Activated CD8-positive, alpha-beta memory T cell treated with anti-CD3 and anti-CD28 coated beads, Interleukin-2, amount 50 U/mL, for 1 hour (primary cell): ENCODE measurements around the gene HNF1B.
"Not testable (repeated sequence)": the region's sequence is repeated elsewhere in the genome, so short reads cannot be mapped to it uniquely, and the experiment has no call there.

Source experiments
- DNase-seq: peaks from one replicate; pipeline ENCODE4 v3.0.0-alpha.2; 2020; ENCODE audit errors: extremely low read depth

Gene HNF1B

DNA sequence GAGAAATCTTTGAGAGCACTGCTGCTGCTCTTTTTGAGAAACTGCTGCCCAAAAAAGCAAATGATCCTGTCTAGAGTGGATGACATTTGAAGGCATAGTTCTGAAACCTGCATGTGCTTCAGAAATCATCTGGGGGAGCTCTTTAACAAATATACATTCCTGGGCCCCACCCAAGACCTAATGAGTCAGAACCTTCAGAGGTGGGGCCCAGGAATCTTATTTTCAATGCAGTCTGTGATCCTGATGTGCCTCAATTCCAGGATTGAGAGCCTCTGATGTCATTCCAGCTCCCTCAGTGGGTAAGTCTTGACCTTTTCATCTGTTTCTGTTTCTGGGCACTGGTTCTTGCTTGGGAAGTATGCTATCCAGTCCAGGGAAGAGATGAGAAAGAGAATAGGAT, 42.3 kb downstream of the HNF1B start:
- DNase-seq, result no peak

DNA sequence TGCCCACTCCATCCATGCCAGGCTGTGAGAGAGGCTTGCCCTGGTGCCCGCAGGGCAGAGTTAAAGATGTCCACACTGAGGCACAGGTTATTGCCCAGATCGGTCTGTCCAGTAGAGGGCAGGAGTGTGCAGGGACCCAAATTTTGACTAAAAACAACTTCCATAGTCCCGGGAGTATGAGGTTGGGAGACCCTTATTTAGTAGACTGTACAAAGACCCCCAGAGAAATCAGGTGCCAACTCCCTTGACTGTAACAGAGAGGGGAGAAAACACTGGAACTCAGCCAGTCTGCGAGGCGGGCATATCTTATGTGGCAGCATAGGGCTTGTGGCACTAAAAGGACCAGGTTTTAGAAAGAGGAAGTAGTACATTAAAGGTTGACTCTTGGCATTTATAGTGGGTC, 43.4 kb downstream of the HNF1B start:
- DNase-seq, result no peak

DNA sequence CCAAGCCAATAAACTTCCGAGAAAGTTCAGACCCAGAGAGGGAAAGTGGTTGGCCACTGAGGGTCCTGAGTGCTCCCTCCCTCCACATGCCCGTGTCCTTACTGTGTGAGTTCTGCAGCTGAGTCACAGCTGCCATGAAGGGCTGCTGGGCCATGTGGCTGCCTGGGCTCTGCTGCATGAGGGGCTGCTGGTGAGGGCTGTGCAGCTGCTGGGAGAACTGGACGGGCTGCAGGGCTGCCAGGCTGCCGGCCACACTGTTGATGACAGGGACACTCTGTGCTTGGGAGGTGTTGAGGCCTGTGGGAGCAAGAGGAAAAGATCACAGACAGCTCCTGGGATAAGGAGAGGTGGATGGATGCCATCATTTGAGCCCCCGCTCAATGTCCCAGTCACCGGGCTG, 44.0 kb downstream of the HNF1B start:
- DNase-seq, result no peak

DNA sequence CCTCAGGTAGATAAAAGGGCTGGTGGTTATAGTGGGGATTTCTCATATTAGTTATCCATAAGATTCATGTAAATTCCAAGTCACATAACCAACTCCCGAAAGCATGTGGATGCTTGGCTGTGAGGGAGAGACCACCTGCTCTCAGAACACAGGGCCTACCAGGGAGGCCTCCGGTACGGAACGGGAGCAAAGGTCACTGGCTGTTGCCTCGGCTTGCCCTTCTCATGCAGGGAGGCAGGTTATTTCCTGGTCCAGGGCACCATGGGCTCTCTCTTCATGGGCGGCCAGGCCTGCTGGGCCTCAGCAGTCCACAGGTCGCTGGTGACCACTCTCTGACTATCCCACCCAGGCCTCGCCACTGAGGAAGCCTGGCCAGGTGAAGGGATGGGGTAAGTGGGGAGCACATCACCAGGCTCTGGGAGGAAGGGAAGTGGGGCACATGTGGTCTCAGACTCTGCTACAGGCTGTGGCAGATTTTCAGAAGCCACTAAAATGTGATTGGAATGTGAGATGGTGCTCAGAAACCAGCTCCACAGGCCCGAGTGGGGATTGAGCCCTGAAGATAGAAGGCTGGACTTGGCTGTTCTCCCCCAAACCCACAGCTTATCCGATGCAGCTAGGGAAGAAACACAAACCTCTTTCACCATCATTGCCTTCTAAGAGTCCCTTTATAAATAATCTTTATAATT, 45.4 kb downstream of the HNF1B start:
- DNase-seq, result no peak

DNA sequence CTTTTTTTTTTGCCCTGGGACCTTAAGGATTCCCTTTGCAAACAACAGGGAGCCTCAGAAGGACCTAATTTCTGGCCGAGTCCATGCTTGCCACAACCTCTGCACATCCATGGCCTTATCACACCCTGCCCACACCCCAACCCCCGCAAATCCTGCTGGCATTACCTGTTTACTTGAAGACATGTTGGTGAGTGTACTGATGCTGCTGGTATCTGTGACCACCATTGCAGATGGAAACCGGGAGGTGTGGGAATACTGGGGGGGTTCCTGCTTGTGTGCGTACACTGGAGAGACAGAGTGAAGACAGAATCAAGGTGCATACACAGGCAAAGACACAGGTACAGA, 46.0 kb downstream of the HNF1B start:
- no peak for DNase-seq

DNA sequence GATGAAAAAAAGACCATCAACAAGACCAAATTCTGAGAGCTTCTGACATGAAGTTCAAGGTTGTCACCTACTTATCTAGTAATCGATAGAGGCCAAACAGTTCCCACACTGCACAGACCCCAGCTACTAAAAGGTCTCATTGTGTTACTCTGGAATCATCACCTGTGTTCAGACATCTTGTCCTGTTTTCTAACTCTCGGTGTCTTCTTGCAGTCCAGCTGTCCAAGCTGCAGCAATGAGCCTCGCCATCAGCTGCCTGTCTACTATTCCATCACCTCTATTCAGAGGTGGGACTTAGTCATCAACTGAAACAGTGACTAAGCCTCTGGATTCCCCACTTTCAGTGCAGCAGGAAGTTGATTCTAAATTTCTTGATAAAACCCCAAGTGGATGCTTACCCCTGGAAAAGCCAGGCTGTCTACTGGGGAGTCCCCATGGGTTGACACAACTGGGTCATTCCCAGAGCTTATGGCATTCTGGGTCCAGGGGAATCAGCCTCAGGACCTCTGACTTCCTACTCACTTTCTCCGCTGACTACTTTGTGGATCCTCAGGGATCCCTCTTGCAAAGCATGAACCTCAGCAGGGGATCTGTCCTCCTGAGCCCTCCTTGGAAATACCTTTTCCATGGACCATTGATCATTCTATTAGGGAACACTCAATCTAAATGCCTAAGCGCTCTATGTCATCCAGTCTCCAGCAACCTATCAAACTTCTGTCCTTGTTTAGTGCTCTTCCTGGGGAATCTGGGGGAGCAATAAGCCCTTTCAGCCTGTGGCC, 46.5 kb downstream of the HNF1B start:
- no peak for DNase-seq

DNA sequence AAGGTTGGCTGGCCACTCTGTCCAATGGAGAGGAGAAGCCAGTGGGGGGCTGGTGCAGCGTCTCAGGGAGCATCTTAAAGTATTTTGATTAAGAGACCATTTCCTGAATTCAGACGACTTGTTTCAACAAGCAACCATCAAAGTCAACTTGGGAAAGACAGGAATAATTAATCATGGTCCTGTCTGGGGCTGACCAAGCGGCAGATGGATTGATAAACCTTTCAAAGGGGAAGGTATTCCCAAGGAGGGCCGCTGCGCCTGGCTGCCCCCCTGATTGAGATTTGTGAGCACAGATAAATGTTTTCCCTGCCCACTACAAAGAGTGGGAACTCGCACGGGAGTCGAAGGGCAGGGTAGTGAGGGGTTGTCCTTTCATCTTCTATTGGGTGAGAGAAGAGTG, 47.5 kb downstream of the HNF1B start:
- DNase-seq, result no peak

DNA sequence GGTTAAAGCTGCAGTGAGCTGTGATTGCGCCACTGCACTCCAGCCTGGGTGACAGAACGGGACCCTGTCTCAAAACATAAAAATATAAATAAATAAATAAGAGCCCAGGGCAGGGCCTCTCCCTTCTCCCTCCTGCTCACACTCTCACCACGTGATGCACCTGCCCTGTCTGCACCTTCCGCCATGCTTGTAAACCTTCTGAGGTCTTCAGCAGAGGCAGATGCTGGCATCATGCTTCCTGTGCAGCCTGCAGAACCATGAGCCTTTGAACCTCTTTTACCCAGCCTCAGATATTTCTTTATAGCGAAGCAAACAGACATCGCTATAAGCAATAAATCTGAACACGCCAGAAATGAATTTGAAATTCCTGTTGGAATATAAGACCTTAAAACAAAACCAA, 48.5 kb downstream of the HNF1B start:
- DNase-seq, result no peak

DNA sequence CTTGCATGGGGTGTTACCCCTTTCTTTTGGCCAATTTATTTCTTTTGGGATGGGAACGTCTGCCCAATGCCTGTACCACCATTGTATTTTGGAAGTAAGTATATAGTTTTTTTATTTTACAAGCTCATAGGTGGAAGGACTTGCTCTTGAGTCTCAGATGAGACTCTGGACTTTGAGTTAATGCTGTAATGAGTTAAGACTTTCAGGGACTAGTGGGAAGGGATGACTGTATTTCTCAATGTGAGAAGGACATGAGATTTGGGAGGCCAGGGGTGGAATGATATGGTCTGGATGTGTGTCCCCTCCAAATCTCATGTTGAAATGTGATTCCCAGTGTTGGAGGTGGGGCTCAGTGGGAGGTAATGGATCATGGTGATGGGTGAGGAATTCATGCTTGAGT, 49.1 kb downstream of the HNF1B start:
- no peak for DNase-seq

DNA sequence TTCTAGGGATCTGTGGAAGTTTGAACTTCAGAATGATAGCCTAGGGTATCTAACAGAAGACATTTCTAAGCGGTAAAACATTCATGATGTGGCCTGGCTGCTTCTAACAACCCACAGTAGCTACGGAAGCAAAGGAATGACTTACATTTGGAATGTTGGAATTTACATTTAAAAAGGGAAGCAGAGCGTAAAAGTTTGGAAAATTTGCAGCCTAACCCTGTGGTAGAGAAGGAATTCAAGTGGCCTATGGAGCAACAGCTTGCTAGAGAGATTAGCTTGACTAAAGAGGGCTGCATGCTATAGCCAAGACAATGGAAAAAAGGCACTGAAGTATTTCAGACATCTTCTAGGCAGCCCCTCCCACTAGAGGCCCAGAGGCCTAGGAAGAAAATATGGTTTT, 50.1 kb downstream of the HNF1B start:
- DNase-seq, result no peak

DNA sequence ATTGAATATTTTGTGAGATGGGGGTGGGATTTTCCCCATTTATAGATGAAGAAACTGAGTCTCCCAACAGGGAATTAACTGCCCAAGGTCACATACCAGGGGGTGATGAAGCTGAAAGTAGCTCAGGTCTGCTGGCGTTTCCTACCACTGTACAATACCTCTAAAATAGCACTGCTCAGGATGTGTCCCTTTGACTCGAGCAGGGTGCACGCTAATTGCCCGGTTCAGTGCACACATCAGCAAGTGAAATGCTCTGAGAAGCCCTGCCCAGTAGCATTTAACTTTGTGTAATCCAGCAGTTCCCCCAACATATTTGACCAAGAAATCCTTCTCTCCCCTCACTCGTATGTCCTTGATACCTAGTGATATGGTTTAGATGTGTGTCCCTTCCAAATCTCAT, 51.5 kb downstream of the HNF1B start:
- no peak for DNase-seq

DNA sequence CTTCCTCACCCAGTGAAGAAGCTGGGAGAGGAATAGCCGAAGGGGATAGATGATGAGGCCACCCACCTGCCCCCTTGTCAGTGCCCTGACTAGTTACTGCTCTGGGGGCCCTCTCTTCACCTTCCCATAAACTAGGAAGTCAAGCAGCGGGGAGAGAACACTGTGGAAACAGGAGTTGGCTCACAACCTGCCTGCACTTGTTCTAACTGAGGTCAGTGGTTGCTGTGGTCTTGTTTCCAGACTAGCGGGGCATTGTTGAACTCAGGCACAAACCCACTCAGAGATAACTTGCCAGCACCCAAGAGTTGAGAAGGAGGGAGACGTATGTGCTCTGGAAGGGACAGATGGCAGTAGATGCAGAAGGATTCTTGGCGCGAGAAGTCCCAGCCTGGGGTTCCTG, 53.1 kb downstream of the HNF1B start:
- no peak for DNase-seq

DNA sequence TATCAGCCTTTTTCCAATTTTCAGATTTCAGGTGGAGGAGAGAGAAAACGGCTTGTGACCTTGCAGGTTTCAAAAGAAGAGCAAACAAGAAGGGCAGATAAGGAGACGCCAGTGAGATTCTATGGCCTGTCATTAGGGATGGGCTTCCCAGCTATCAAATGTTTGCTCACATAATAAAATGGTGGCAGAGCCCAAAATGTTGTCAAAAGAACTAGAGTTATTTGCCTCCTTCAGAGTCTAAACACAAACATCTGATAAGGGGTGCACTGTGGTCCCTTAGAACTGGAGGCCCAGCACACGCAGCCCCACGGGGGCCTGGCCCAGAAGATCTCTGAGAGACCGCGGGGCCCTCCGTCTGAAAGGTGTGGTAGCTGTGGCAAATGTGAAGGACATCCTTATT, 55.5 kb downstream of the HNF1B start:
- no peak for DNase-seq

DNA sequence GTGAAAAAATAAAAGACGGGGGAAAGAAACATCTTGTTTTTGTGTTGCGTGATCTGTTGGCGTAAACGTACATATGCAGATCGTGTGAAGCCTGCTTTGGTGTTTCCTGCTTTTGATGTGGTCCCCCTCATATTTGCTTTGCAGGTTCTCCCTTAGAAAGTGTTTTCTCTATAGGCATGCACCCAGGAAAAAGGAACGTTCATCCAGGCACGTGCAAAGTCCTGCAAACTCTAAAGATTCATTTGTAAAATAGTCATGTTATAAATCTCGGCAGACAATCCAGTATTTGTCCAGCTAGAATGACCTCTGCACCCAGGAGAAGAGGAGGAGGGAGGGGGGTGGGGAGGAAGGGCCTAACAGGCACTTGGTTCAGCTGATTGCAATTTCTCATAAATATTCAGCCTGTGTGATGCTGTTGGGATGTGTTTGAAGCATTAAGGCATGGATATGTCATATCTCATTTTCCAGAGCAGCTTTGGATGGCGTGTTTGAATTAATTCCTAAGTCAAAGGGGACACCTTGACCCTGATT, 61.3 kb downstream of the HNF1B start:
- DNase-seq, result no peak

DNA sequence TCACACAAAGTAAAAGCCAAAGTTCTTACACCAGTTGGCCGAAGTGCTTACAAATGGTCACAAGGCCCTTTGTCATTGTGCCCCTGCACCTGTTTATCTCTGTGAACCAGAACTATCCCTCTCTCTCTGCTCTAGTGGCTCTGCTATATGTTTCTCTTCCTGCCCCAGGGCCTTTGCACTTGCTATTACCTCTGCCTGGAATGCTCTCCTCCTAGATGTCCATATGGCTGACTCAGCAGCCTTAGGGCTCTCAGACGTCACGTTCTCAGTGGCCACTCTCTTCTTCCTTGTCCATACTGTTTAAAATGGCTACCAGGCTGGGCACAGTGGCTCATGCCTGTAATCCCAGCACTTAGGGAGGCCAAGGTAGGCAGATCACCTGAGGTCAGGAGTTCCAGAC, 62.9 kb downstream of the HNF1B start:
- DNase-seq, result no peak

DNA sequence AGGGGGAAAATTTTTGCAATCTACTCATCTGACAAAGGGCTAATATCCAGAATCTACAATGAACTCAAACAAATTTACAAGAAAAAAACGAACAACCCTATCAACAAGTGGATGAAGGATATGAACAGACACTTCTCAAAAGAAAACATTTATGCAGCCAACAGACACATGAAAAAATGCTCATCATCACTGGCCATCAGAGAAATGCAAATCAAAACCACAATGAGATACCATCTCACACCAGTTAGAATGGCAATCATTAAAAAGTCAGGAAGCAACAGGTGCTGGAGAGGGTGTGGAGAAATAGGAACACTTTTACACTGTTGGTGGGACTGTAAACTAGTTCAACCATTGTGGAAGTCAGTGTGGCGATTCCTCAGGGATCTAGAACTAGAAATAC, 64.9 kb downstream of the HNF1B start:
- not testable (repeated sequence) for DNase-seq

DNA sequence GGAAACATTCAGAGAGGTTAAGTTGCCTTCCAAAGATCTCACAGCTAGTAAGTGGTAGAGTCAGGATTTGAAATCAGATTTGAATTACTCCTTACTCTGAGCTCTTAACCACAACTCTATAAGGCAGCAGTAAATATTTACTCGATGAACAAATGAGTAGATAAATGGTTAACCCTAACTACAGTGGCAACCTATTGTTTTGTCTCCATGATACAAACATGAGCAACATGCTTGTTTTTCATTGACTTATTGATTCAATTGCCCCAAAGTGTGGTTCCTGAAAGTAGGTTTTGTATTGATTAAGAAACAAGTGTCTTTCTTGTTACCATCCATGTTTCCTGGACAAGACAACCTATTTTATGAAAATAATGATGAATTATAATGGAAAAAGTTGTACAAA, 66.8 kb downstream of the HNF1B start:
- no peak for DNase-seq

DNA sequence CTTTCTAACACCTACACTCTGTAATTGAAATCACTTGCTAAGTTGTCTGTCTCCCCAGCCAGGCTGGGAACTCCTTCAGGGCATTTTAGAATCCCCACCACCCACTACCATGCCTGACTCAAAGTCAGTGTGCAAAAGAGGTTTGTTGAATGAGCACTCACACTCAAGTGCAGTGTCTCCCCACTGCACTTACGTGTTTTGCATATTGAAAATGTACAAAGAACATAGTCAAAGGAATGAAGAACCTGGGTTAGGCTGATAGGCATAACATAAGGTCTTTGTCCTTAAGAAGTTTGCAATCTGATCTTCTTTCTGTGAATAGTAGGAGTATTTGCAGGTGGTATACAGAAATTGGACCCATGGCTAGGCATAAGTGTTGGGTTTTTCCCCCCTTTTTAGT, 67.8 kb downstream of the HNF1B start:
- no peak for DNase-seq

DNA sequence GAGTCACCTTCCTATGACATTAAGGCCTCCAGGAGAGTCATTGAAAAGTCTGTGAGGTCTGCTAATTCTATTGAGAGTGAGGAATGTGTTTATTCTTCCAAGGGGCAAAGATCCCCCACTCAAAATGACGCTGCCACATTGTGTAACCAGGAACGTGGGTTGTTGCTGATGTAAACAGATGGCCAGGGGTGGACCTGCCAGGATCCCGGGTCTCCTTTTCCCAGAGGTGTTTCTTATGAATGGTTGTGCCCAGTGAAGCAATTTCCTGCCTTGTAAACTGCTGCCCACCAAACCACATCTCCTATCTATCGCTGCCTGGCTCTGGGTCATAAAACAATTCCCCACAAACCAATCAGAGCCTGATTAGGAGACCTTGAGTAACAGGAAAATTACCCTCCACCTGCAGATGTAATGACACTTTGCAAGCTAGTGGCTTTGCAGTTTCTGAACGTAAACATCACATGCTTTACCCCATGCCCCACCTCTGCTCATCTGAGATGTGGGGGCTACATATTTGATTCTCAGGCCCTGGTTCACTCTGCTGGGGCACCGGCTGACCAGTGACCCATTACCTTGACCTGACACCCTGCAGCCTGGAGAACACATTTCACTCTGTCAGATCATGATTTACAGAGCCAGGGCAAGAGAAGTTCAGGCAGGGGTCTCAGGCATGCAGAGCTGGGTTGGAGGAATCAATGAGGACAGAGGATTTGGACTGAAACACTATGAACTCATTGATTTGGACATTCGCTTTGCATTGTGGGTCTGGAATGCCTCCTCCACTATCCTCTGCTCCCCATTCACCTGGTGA, 68.5 kb downstream of the HNF1B start:
- no peak for DNase-seq

DNA sequence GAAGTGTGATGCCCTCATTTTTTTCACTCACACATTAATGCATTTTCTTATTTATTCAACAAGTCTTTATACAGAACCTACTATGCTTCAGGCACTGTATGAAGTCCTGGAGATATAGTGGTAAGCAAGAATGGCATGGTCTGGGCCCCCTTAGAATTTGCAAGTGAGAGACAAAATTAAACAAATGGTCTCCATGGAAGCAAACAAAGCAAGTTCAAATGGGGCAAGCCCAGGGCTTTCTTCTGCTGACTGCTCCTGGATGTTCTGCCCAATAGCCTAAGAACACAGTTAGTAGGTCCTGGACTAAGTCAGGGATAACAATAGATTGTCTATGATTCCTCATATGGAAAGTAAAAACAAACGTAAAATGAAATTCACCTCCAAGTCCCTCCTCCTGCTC, 70.3 kb downstream of the HNF1B start:
- DNase-seq, result no peak

DNA sequence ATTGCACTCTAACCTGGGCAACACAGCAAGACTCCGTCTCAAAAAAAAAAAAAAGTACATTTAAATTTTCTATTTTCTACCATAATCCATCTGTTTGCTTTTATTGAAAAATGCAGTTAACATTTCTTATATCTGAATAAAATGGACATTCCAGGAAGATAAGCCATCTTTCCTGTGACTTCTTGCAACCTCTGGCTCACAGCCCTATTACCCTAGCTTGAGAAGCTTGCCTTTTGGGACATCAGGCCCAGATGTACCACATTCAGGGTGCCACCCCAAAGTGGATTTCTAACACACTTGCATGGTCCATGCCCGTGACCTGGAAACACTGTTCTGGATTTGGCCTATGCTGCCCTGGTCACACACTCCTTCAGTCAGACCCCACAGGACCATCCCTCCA, 71.5 kb downstream of the HNF1B start:
- no peak for DNase-seq

DNA sequence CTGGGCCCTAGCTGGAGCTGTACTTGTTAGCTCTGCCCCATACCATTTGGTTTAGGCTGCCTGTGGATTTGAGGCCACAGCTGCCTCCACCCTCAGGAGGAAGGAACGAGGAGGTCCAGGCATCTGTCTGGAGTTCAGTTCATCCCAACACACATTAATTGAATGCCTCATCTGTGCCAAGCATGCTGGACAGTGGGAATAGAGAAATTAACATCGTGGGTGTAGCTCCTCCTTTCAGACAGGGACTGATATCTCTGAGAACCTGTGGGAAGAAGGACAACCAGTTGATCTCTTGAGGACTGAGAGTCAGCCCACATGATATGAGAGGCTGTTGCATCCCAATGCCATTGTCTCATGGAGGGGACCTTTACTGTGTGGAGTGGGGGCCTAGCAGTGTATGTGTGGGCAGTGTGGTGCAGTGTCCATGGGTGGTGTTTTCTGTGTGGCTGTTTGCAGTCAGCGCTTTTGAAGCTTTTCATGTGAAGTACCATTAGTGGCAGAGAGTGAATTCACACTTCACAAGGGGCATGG, 72.2 kb downstream of the HNF1B start:
- DNase-seq, result no peak
